GM19025 (cell line): ENCODE measurements around the gene SHISA5.

Experiments used
- ATAC-seq: cut with Tn5 transposase; IDR thresholded peaks from one replicate; pipeline ENCODE4 v1.9.1; 2021; ENCODE audit warnings: mild to moderate bottlenecking, low read depth, moderate library complexity; ENCODE audit not compliant: unreplicated experiment

The SHISA5 gene

GRCh38 chr3:48433472-48434118, 70.4 kb downstream of the SHISA5 start:
- ATAC-seq: no peak

- no peak for ATAC-seq
These were observed 71.3 kb downstream of the SHISA5 start for GRCh38 chr3:48432411-48433371.

GRCh38 chr3:48431224-48432029, 72.5 kb downstream of the SHISA5 start:
- ATAC-seq: no peak

- no peak for ATAC-seq
These were observed 73.3 kb downstream of the SHISA5 start for GRCh38 chr3:48430708-48431101.

- no peak for ATAC-seq
These were observed 73.8 kb downstream of the SHISA5 start, which contains the start of gene PLXNB1 for GRCh38 chr3:48429960-48430707. TSS of gene PLXNB1 (minus strand) at chr3:48430086. CDS start at chr3:48424611, 5,475 bp downstream.

GRCh38 chr3:48429317-48429959, 74.5 kb downstream of the SHISA5 start:
- ATAC-seq: no peak

GRCh38 chr3:48428572-48429316, 75.2 kb downstream of the SHISA5 start:
- ATAC-seq: no peak

- ATAC-seq: no peak
These were observed 75.8 kb downstream of the SHISA5 start for GRCh38 chr3:48428088-48428571.

GRCh38 chr3:48427630-48427962, 76.4 kb downstream of the SHISA5 start:
- ATAC-seq: no peak

- ATAC-seq: no peak
These were observed 76.9 kb downstream of the SHISA5 start for GRCh38 chr3:48426944-48427629.

- ATAC-seq: no peak
These were observed 77.5 kb downstream of the SHISA5 start for GRCh38 chr3:48426401-48426909.

GRCh38 chr3:48425281-48425812, 78.6 kb downstream of the SHISA5 start:
- no peak for ATAC-seq

- no peak for ATAC-seq
These were observed 79.9 kb downstream of the SHISA5 start for GRCh38 chr3:48423883-48424695.

GRCh38 chr3:48423241-48423882, 80.6 kb downstream of the SHISA5 start:
- no peak for ATAC-seq

GRCh38 chr3:48422681-48423080, 81.3 kb downstream of the SHISA5 start:
- ATAC-seq: no peak

- ATAC-seq: no peak
These were observed 81.7 kb downstream of the SHISA5 start for GRCh38 chr3:48422272-48422671.

- ATAC-seq: no peak
These were observed 83.4 kb downstream of the SHISA5 start for GRCh38 chr3:48420561-48420960.
